ENCODE results near the gene PLEKHG1. TPM values are rescaled to one million over a fixed set of nuclear protein-coding genes. Genes with fewer than 3 reads are reported as not detected.

The PLEKHG1 gene
- total and polyA plus RNA-seq, 4 donors, result 3.0 to 11.9 (median 5.2) TPM

DNA sequence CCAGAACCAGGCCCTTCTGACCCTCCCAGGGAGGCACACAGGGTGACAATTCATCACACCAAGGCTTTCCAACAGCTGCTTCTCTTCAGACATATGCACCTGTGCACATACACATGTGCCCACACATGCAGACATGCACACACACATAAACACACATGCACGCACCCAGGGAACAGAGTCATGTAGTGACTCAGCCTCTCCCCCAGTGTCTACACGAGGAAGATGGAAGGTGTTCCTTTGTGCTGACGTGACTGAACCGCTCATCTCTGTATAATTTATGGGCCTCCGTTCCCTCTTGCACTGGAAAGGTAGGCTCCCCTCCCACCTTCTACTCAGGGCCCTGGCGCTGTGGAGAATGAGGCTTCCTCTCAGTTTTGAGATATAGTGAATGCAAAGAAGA lies 23.8 kb upstream of the PLEKHG1 start:
- Histone ChIP-seq H3K9ac (ENCODE audit: low read depth in 1 of 2, low read length in 2 of 2) (no peak overlapping the region), H3K4me3 (ENCODE audit: low read depth in 1 of 3, low read length in 3 of 3) (no peak overlapping the region), H3K27me3 (ENCODE audit: control insufficient read depth in 4 of 4, insufficient read depth in 4 of 4, low read length in 3 of 4) (no peaks in the 10 kb centered on the region), H3K4me1 (ENCODE audit: control insufficient read depth in 4 of 4, insufficient read depth in 4 of 4, low read length in 3 of 4) (peaks cover 3 to 22% (median 16%) of the 10 kb centered on the region in 4 donors), H3K36me3 (ENCODE audit: control insufficient read depth in 4 of 4, insufficient read depth in 3 of 4, low read depth in 1 of 4, low read length in 3 of 4) (no peaks in the 10 kb centered on the region), H3K9me3 (ENCODE audit: control insufficient read depth in 4 of 4, low read length in 3 of 4) (no peaks in the 10 kb centered on the region), H3K27ac (ENCODE audit: low read depth in 1 of 2, low read length in 2 of 2) (no peak overlapping the region)
- TF ChIP-seq TAF1 (conservative IDR thresholded peaks at IDR 0.05), result no peak
- TF ChIP-seq, protein P1, sequence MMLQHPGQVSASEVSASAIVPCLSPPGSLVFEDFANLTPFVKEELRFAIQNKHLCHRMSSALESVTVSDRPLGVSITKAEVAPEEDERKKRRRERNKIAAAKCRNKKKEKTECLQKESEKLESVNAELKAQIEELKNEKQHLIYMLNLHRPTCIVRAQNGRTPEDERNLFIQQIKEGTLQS (IDR thresholded peaks at IDR 0.05), result no peak
- TF ChIP-seq, protein P2, sequence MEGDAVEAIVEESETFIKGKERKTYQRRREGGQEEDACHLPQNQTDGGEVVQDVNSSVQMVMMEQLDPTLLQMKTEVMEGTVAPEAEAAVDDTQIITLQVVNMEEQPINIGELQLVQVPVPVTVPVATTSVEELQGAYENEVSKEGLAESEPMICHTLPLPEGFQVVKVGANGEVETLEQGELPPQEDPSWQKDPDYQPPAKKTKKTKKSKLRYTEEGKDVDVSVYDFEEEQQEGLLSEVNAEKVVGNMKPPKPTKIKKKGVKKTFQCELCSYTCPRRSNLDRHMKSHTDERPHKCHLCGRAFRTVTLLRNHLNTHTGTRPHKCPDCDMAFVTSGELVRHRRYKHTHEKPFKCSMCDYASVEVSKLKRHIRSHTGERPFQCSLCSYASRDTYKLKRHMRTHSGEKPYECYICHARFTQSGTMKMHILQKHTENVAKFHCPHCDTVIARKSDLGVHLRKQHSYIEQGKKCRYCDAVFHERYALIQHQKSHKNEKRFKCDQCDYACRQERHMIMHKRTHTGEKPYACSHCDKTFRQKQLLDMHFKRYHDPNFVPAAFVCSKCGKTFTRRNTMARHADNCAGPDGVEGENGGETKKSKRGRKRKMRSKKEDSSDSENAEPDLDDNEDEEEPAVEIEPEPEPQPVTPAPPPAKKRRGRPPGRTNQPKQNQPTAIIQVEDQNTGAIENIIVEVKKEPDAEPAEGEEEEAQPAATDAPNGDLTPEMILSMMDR (IDR thresholded peaks at IDR 0.05; ENCODE audit: low read depth, low read length, missing input control), result no peak
- no peak for TF ChIP-seq NR2F2 (IDR thresholded peaks at IDR 0.05)
- no peak for TF ChIP-seq RAD21 (IDR thresholded peaks at IDR 0.05)
- no peak for TF ChIP-seq GABPA (IDR thresholded peaks at IDR 0.05 in 1 of 2, conservative IDR thresholded peaks at IDR 0.05 in 1 of 2)
- no peak for TF ChIP-seq YY1 (IDR thresholded peaks at IDR 0.05)
- TF ChIP-seq HNF4G (IDR thresholded peaks at IDR 0.05), result no peak
- TF ChIP-seq FOXA1 (IDR thresholded peaks at IDR 0.05), result no peak
- no peak for TF ChIP-seq JUND (IDR thresholded peaks at IDR 0.05)
- TF ChIP-seq HNF4A (conservative IDR thresholded peaks at IDR 0.05), result no peak
- TF ChIP-seq EGR1 (IDR thresholded peaks at IDR 0.05; ENCODE audit: low read depth in 2 of 2), result no peak
- TF ChIP-seq FOXA2 (IDR thresholded peaks at IDR 0.05), result no peak
- TF ChIP-seq, protein P3, sequence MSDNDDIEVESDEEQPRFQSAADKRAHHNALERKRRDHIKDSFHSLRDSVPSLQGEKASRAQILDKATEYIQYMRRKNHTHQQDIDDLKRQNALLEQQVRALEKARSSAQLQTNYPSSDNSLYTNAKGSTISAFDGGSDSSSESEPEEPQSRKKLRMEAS (IDR thresholded peaks at IDR 0.05), result no peak
- TF ChIP-seq, protein P4, sequence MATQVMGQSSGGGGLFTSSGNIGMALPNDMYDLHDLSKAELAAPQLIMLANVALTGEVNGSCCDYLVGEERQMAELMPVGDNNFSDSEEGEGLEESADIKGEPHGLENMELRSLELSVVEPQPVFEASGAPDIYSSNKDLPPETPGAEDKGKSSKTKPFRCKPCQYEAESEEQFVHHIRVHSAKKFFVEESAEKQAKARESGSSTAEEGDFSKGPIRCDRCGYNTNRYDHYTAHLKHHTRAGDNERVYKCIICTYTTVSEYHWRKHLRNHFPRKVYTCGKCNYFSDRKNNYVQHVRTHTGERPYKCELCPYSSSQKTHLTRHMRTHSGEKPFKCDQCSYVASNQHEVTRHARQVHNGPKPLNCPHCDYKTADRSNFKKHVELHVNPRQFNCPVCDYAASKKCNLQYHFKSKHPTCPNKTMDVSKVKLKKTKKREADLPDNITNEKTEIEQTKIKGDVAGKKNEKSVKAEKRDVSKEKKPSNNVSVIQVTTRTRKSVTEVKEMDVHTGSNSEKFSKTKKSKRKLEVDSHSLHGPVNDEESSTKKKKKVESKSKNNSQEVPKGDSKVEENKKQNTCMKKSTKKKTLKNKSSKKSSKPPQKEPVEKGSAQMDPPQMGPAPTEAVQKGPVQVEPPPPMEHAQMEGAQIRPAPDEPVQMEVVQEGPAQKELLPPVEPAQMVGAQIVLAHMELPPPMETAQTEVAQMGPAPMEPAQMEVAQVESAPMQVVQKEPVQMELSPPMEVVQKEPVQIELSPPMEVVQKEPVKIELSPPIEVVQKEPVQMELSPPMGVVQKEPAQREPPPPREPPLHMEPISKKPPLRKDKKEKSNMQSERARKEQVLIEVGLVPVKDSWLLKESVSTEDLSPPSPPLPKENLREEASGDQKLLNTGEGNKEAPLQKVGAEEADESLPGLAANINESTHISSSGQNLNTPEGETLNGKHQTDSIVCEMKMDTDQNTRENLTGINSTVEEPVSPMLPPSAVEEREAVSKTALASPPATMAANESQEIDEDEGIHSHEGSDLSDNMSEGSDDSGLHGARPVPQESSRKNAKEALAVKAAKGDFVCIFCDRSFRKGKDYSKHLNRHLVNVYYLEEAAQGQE (IDR thresholded peaks at IDR 0.05), result no peak
- no peak for TF ChIP-seq RXRA (IDR thresholded peaks at IDR 0.05)
- TF ChIP-seq ZBTB33 (IDR thresholded peaks at IDR 0.05), result no peak
- no peak for TF ChIP-seq SP1 (IDR thresholded peaks at IDR 0.05)
- no peak for DNase-seq (ENCODE audit: low spot score)
- 87% methylated on average over 6 of the region's 6 CpGs for WGBS

All from liver (tissue), 9 donors.